Muscle of arm (tissue), 12 donors: ENCODE measurements around the gene CKLF. TPM values are rescaled to one million over a fixed set of nuclear protein-coding genes. Genes with fewer than 3 reads are reported as not detected.
"Not testable (repeated sequence)": the region's sequence is repeated elsewhere in the genome, so short reads cannot be mapped to it uniquely, and the experiment has no call there.

Experiments
- DNase-seq: peaks from one replicate; pipeline ENCODE4 v3.0.0-alpha.2; 2013
- polyA plus RNA-seq, 12 donors: library from polyadenylated mRNA; unstranded; fragments of 120-200 nt; gene quantifications; one replicate each; pipeline ENCODE4 v1.2.1, GENCODE V29; 2013; ENCODE audit not compliant: insufficient read length in 12 of 12

CKLF gene
- polyA plus RNA-seq, 12 donors, result 19.7 to 56.7 (median 25.9) TPM; not detected in 1

GRCh38 chr16:66591018-66591417, 38.6 kb downstream of the CKLF start:
- no peak for DNase-seq

GRCh38 chr16:66592241-66592640, 39.9 kb downstream of the CKLF start:
- no peak for DNase-seq

- no peak for DNase-seq
Measured at GRCh38 chr16:66592814-66593213, 40.4 kb downstream of the CKLF start.

- DNase-seq, result no peak
Measured at GRCh38 chr16:66594739-66595138, 42.4 kb downstream of the CKLF start.

- not testable (repeated sequence) for DNase-seq
Measured at GRCh38 chr16:66596559-66596958, 44.2 kb downstream of the CKLF start.

- DNase-seq, result no peak
Measured at GRCh38 chr16:66596986-66597848, 44.8 kb downstream of the CKLF start.

GRCh38 chr16:66598111-66598510, 45.7 kb downstream of the CKLF start:
- no peak for DNase-seq

GRCh38 chr16:66599726-66600125, 47.4 kb downstream of the CKLF start:
- DNase-seq, result no peak

- no peak for DNase-seq
Measured at GRCh38 chr16:66600477-66600876, 48.1 kb downstream of the CKLF start.

GRCh38 chr16:66601471-66601870, 49.1 kb downstream of the CKLF start:
- DNase-seq, result no peak

GRCh38 chr16:66603537-66604375, 51.4 kb downstream of the CKLF start:
- peak; percentile 84 for DNase-seq

- peak; percentile 75 for DNase-seq
Measured at GRCh38 chr16:66604376-66605176, 52.2 kb downstream of the CKLF start, which contains the start of gene CMTM3. CMTM3 (plus strand) TSS chr16:66604704; CDS start chr16:66604806, 102 bp downstream.

- peak; percentile 30 for DNase-seq
Measured at GRCh38 chr16:66605177-66605978, 53.0 kb downstream of the CKLF start.

- DNase-seq, result no peak
Measured at GRCh38 chr16:66605979-66606751, 53.8 kb downstream of the CKLF start.

- DNase-seq, result peak; percentile 82
Measured at GRCh38 chr16:66608241-66609138, 56.1 kb downstream of the CKLF start.

GRCh38 chr16:66609139-66609510, 56.7 kb downstream of the CKLF start:
- no peak for DNase-seq

GRCh38 chr16:66610111-66610820, 57.9 kb downstream of the CKLF start:
- no peak for DNase-seq

- DNase-seq, result not testable (repeated sequence)
Measured at GRCh38 chr16:66611911-66612310, 59.5 kb downstream of the CKLF start.
